ENCODE measurements around the gene PRKCG.
"Not testable (repeated sequence)": the region's sequence is repeated elsewhere in the genome, so short reads cannot be mapped to it uniquely, and the experiment has no call there.

The PRKCG gene

GRCh38 chr19:53942001-53942786 lies 60.2 kb downstream of the PRKCG start:
- Histone ChIP-seq H3K36me3 (ENCODE audit: control insufficient read depth, insufficient read depth, low read length) (no peaks in the 10 kb centered on the region), H3K9me3 (ENCODE audit: control insufficient read depth, insufficient read depth, low read length) (no peaks in the 10 kb centered on the region), H3K4me1 (ENCODE audit: control insufficient read depth, insufficient read depth, low read length) (no peaks in the 10 kb centered on the region; the same call in 1 of the 2 replicates), H3K27ac (ENCODE audit: low read length) (no peak overlapping the region), H3K4me3 (ENCODE audit: low read length) (peak overlapping the region; percentile 90), H3K27me3 (ENCODE audit: control insufficient read depth, insufficient read depth, low read length) (no peaks in the 10 kb centered on the region)
- peak; percentile 95 for DNase-seq (ENCODE audit: low read depth, low spot score)
- no CpG with 5 or more reads among the region's 55 CpGs for WGBS (ENCODE audit: insufficient coverage, insufficient read length)

- DNase-seq (ENCODE audit: low read depth, low spot score) = no peak
- no peak overlapping the region for H3K27ac ChIP-seq (ENCODE audit: low read length)
- H3K4me3 ChIP-seq (ENCODE audit: low read length) = no peak overlapping the region
- WGBS (ENCODE audit: insufficient coverage, insufficient read length) = no CpG with 5 or more reads among the region's 4 CpGs
- H3K36me3 ChIP-seq (ENCODE audit: control insufficient read depth, insufficient read depth, low read length) = no peaks in the 10 kb centered on the region
- no peaks in the 10 kb centered on the region for H3K9me3 ChIP-seq (ENCODE audit: control insufficient read depth, insufficient read depth, low read length)
- H3K4me1 ChIP-seq (ENCODE audit: control insufficient read depth, insufficient read depth, low read length) = no peaks in the 10 kb centered on the region; the same call in 1 of the 2 replicates
- H3K27me3 ChIP-seq (ENCODE audit: control insufficient read depth, insufficient read depth, low read length) = no peaks in the 10 kb centered on the region
These were observed 62.4 kb downstream of the PRKCG start for GRCh38 chr19:53944416-53944815.

- Histone ChIP-seq H3K4me3 (ENCODE audit: low read length) (no peak overlapping the region), H3K36me3 (ENCODE audit: control insufficient read depth, insufficient read depth, low read length) (no peaks in the 10 kb centered on the region), H3K9me3 (ENCODE audit: control insufficient read depth, insufficient read depth, low read length) (no peaks in the 10 kb centered on the region), H3K27ac (ENCODE audit: low read length) (no peak overlapping the region), H3K4me1 (ENCODE audit: control insufficient read depth, insufficient read depth, low read length) (no peaks in the 10 kb centered on the region; the same call in 1 of the 2 replicates), H3K27me3 (ENCODE audit: control insufficient read depth, insufficient read depth, low read length) (no peaks in the 10 kb centered on the region)
- DNase-seq (ENCODE audit: low read depth, low spot score) = no peak
- no CpG with 5 or more reads among the region's 4 CpGs for WGBS (ENCODE audit: insufficient coverage, insufficient read length)
These were observed 62.9 kb downstream of the PRKCG start for GRCh38 chr19:53944933-53945332.

GRCh38 chr19:53945441-53945840 lies 63.4 kb downstream of the PRKCG start:
- DNase-seq (ENCODE audit: low read depth, low spot score) = no peak
- Histone ChIP-seq H3K4me1 (ENCODE audit: control insufficient read depth, insufficient read depth, low read length) (no peaks in the 10 kb centered on the region; the same call in 1 of the 2 replicates), H3K9me3 (ENCODE audit: control insufficient read depth, insufficient read depth, low read length) (no peaks in the 10 kb centered on the region), H3K27ac (ENCODE audit: low read length) (no peak overlapping the region), H3K4me3 (ENCODE audit: low read length) (no peak overlapping the region), H3K27me3 (ENCODE audit: control insufficient read depth, insufficient read depth, low read length) (no peaks in the 10 kb centered on the region), H3K36me3 (ENCODE audit: control insufficient read depth, insufficient read depth, low read length) (no peaks in the 10 kb centered on the region)
- WGBS (ENCODE audit: insufficient coverage, insufficient read length) = no CpG with 5 or more reads among the region's 9 CpGs

GRCh38 chr19:53945998-53946397 lies 64.0 kb downstream of the PRKCG start:
- no peak for DNase-seq (ENCODE audit: low read depth, low spot score)
- Histone ChIP-seq H3K4me3 (ENCODE audit: low read length) (no peak overlapping the region), H3K9me3 (ENCODE audit: control insufficient read depth, insufficient read depth, low read length) (no peaks in the 10 kb centered on the region), H3K36me3 (ENCODE audit: control insufficient read depth, insufficient read depth, low read length) (no peaks in the 10 kb centered on the region), H3K27me3 (ENCODE audit: control insufficient read depth, insufficient read depth, low read length) (no peaks in the 10 kb centered on the region), H3K4me1 (ENCODE audit: control insufficient read depth, insufficient read depth, low read length) (no peaks in the 10 kb centered on the region; the same call in 1 of the 2 replicates), H3K27ac (ENCODE audit: low read length) (no peak overlapping the region)
- no CpG with 5 or more reads among the region's 2 CpGs for WGBS (ENCODE audit: insufficient coverage, insufficient read length)

GRCh38 chr19:53947624-53948023 lies 65.6 kb downstream of the PRKCG start:
- no CpG with 5 or more reads among the region's 5 CpGs for WGBS (ENCODE audit: insufficient coverage, insufficient read length)
- Histone ChIP-seq H3K4me3 (ENCODE audit: low read length) (no peak overlapping the region), H3K36me3 (ENCODE audit: control insufficient read depth, insufficient read depth, low read length) (no peaks in the 10 kb centered on the region), H3K27me3 (ENCODE audit: control insufficient read depth, insufficient read depth, low read length) (no peaks in the 10 kb centered on the region), H3K27ac (ENCODE audit: low read length) (no peak overlapping the region), H3K9me3 (ENCODE audit: control insufficient read depth, insufficient read depth, low read length) (no peaks in the 10 kb centered on the region), H3K4me1 (ENCODE audit: control insufficient read depth, insufficient read depth, low read length) (no peaks in the 10 kb centered on the region; the same call in 1 of the 2 replicates)
- peak; percentile 78 for DNase-seq (ENCODE audit: low read depth, low spot score)

- not testable (repeated sequence) for H3K27ac ChIP-seq (ENCODE audit: low read length); H3K4me1 ChIP-seq (ENCODE audit: control insufficient read depth, insufficient read depth, low read length); H3K4me3 ChIP-seq (ENCODE audit: low read length); H3K36me3 ChIP-seq (ENCODE audit: control insufficient read depth, insufficient read depth, low read length); DNase-seq (ENCODE audit: low read depth, low spot score); H3K27me3 ChIP-seq (ENCODE audit: control insufficient read depth, insufficient read depth, low read length); H3K9me3 ChIP-seq (ENCODE audit: control insufficient read depth, insufficient read depth, low read length)
- WGBS (ENCODE audit: insufficient coverage, insufficient read length) = no CpG with 5 or more reads among the region's 5 CpGs
These were observed 66.6 kb downstream of the PRKCG start for GRCh38 chr19:53948611-53949010.

GRCh38 chr19:53951436-53951835 lies 69.4 kb downstream of the PRKCG start:
- Histone ChIP-seq H3K27me3 (ENCODE audit: control insufficient read depth, insufficient read depth, low read length) (no peaks in the 10 kb centered on the region), H3K4me1 (ENCODE audit: control insufficient read depth, insufficient read depth, low read length) (no peaks in the 10 kb centered on the region), H3K36me3 (ENCODE audit: control insufficient read depth, insufficient read depth, low read length) (no peaks in the 10 kb centered on the region), H3K4me3 (ENCODE audit: low read length) (no peak overlapping the region), H3K27ac (ENCODE audit: low read length) (no peak overlapping the region), H3K9me3 (ENCODE audit: control insufficient read depth, insufficient read depth, low read length) (no peaks in the 10 kb centered on the region)
- WGBS (ENCODE audit: insufficient coverage, insufficient read length) = no CpG with 5 or more reads among the region's 11 CpGs
- DNase-seq (ENCODE audit: low read depth, low spot score) = no peak

- H3K27ac ChIP-seq (ENCODE audit: low read length) = no peak overlapping the region
- H3K36me3 ChIP-seq (ENCODE audit: control insufficient read depth, insufficient read depth, low read length) = no peaks in the 10 kb centered on the region
- peaks cover under 1% of the 10 kb centered on the region; the same call in 1 of the 2 replicates for H3K4me1 ChIP-seq (ENCODE audit: control insufficient read depth, insufficient read depth, low read length)
- no peak overlapping the region for H3K4me3 ChIP-seq (ENCODE audit: low read length)
- no peaks in the 10 kb centered on the region for H3K9me3 ChIP-seq (ENCODE audit: control insufficient read depth, insufficient read depth, low read length)
- no CpG with 5 or more reads among the region's 9 CpGs for WGBS (ENCODE audit: insufficient coverage, insufficient read length)
- H3K27me3 ChIP-seq (ENCODE audit: control insufficient read depth, insufficient read depth, low read length) = no peaks in the 10 kb centered on the region
- no peak for DNase-seq (ENCODE audit: low read depth, low spot score)
These were observed 70.0 kb downstream of the PRKCG start for GRCh38 chr19:53951947-53952346.

GRCh38 chr19:53953383-53953782 lies 71.4 kb downstream of the PRKCG start:
- H3K4me3 ChIP-seq (ENCODE audit: low read length) = no peak overlapping the region
- no peak overlapping the region for H3K27ac ChIP-seq (ENCODE audit: low read length)
- H3K27me3 ChIP-seq (ENCODE audit: control insufficient read depth, insufficient read depth, low read length) = no peaks in the 10 kb centered on the region
- peaks cover 2% of the 10 kb centered on the region; the same call in 1 of the 2 replicates for H3K4me1 ChIP-seq (ENCODE audit: control insufficient read depth, insufficient read depth, low read length)
- H3K36me3 ChIP-seq (ENCODE audit: control insufficient read depth, insufficient read depth, low read length) = no peaks in the 10 kb centered on the region
- no CpG with 5 or more reads among the region's 8 CpGs for WGBS (ENCODE audit: insufficient coverage, insufficient read length)
- no peak for DNase-seq (ENCODE audit: low read depth, low spot score)
- H3K9me3 ChIP-seq (ENCODE audit: control insufficient read depth, insufficient read depth, low read length) = no peaks in the 10 kb centered on the region

Data from iPS DF 6.9 (cell line).